Measurements from ENCODE around the gene SEMA3G.

Gene SEMA3G

GRCh38 chr3:52433996-52434479, 10.9 kb downstream of the SEMA3G start:
- TF ChIP-seq POLR2AphosphoS5 (IDR thresholded peaks at IDR 0.05; ENCODE audit: low read depth, low read length) (no peak), TAF1 (IDR thresholded peaks at IDR 0.05; ENCODE audit: borderline replicate concordance, low read depth, low read length) (no peak), POLR2A (IDR thresholded peaks at IDR 0.05; ENCODE audit: low read depth, low read length) (no peak)
- DNase-seq (ENCODE audit: insufficient read length): no peak
- no peak for FAIRE-seq

- FAIRE-seq (no peak), DNase-seq (ENCODE audit: insufficient read length) (no peak)
- TF ChIP-seq POLR2A (IDR thresholded peaks at IDR 0.05; ENCODE audit: low read depth, low read length) (no peak), POLR2AphosphoS5 (IDR thresholded peaks at IDR 0.05; ENCODE audit: low read depth, low read length) (no peak), TAF1 (IDR thresholded peaks at IDR 0.05; ENCODE audit: borderline replicate concordance, low read depth, low read length) (no peak)
Observed at GRCh38 chr3:52433328-52433995, 11.4 kb downstream of the SEMA3G start.

- FAIRE-seq: no peak
- no peak for TF ChIP-seq POLR2A (IDR thresholded peaks at IDR 0.05; ENCODE audit: low read depth, low read length)
- TF ChIP-seq POLR2AphosphoS5 (IDR thresholded peaks at IDR 0.05; ENCODE audit: low read depth, low read length): no peak
- TF ChIP-seq TAF1 (IDR thresholded peaks at IDR 0.05; ENCODE audit: borderline replicate concordance, low read depth, low read length): no peak
- DNase-seq (ENCODE audit: insufficient read length): no peak
Observed at GRCh38 chr3:52432691-52433141, 12.2 kb downstream of the SEMA3G start.

GRCh38 chr3:52432225-52432624, 12.7 kb downstream of the SEMA3G start:
- FAIRE-seq: no peak
- no peak for DNase-seq (ENCODE audit: insufficient read length)
- TF ChIP-seq POLR2AphosphoS5 (IDR thresholded peaks at IDR 0.05; ENCODE audit: low read depth, low read length) (no peak), POLR2A (IDR thresholded peaks at IDR 0.05; ENCODE audit: low read depth, low read length) (no peak), TAF1 (IDR thresholded peaks at IDR 0.05; ENCODE audit: borderline replicate concordance, low read depth, low read length) (no peak)

- no peak for DNase-seq (ENCODE audit: insufficient read length)
- TF ChIP-seq POLR2A (IDR thresholded peaks at IDR 0.05; ENCODE audit: low read depth, low read length) (no peak), POLR2AphosphoS5 (IDR thresholded peaks at IDR 0.05; ENCODE audit: low read depth, low read length) (no peak), TAF1 (IDR thresholded peaks at IDR 0.05; ENCODE audit: borderline replicate concordance, low read depth, low read length) (no peak)
- peak; percentile 17 for FAIRE-seq
Observed at GRCh38 chr3:52431459-52432223, 13.3 kb downstream of the SEMA3G start.

- DNase-seq (ENCODE audit: insufficient read length): no peak
- TF ChIP-seq TAF1 (IDR thresholded peaks at IDR 0.05; ENCODE audit: borderline replicate concordance, low read depth, low read length) (no peak), POLR2A (IDR thresholded peaks at IDR 0.05; ENCODE audit: low read depth, low read length) (no peak), POLR2AphosphoS5 (IDR thresholded peaks at IDR 0.05; ENCODE audit: low read depth, low read length) (no peak)
- FAIRE-seq: no peak
Observed at GRCh38 chr3:52430416-52430810, 14.5 kb downstream of the SEMA3G start.

- FAIRE-seq (no peak), DNase-seq (ENCODE audit: insufficient read length) (no peak)
- TF ChIP-seq TAF1 (IDR thresholded peaks at IDR 0.05; ENCODE audit: borderline replicate concordance, low read depth, low read length): no peak
Observed at GRCh38 chr3:52429779-52430415, 15.0 kb downstream of the SEMA3G start.

- DNase-seq (ENCODE audit: insufficient read length) (no peak), FAIRE-seq (no peak)
- TF ChIP-seq POLR2AphosphoS5 (IDR thresholded peaks at IDR 0.05; ENCODE audit: low read depth, low read length) (no peak), POLR2A (IDR thresholded peaks at IDR 0.05; ENCODE audit: low read depth, low read length) (no peak), TAF1 (IDR thresholded peaks at IDR 0.05; ENCODE audit: borderline replicate concordance, low read depth, low read length) (no peak)
Observed at GRCh38 chr3:52429031-52429430, 15.9 kb downstream of the SEMA3G start.

GRCh38 chr3:52428151-52429005, 16.5 kb downstream of the SEMA3G start:
- TF ChIP-seq POLR2AphosphoS5 (IDR thresholded peaks at IDR 0.05; ENCODE audit: low read depth, low read length) (no peak), TAF1 (IDR thresholded peaks at IDR 0.05; ENCODE audit: borderline replicate concordance, low read depth, low read length) (no peak), POLR2A (IDR thresholded peaks at IDR 0.05; ENCODE audit: low read depth, low read length) (no peak)
- peak; percentile 73 for FAIRE-seq

GRCh38 chr3:52423173-52423572, 21.7 kb downstream of the SEMA3G start:
- TF ChIP-seq TAF1 (IDR thresholded peaks at IDR 0.05; ENCODE audit: borderline replicate concordance, low read depth, low read length) (no peak), POLR2A (IDR thresholded peaks at IDR 0.05; ENCODE audit: low read depth, low read length) (no peak), POLR2AphosphoS5 (IDR thresholded peaks at IDR 0.05; ENCODE audit: low read depth, low read length) (no peak)
- FAIRE-seq: no peak
- DNase-seq (ENCODE audit: insufficient read length): no peak

More at GRCh38 chr3:52428151-52429005, 16.5 kb downstream of the SEMA3G start:
- no peak for DNase-seq (ENCODE audit: insufficient read length)

- no peak for FAIRE-seq
- TF ChIP-seq TAF1 (IDR thresholded peaks at IDR 0.05; ENCODE audit: borderline replicate concordance, low read depth, low read length) (no peak), POLR2AphosphoS5 (IDR thresholded peaks at IDR 0.05; ENCODE audit: low read depth, low read length) (no peak), POLR2A (IDR thresholded peaks at IDR 0.05; ENCODE audit: low read depth, low read length) (no peak)
Observed at GRCh38 chr3:52422669-52423068, 22.2 kb downstream of the SEMA3G start.

More at GRCh38 chr3:52422669-52423068, 22.2 kb downstream of the SEMA3G start:
- DNase-seq (ENCODE audit: insufficient read length): no peak
